ENCODE results near the gene CINP.

DNA sequence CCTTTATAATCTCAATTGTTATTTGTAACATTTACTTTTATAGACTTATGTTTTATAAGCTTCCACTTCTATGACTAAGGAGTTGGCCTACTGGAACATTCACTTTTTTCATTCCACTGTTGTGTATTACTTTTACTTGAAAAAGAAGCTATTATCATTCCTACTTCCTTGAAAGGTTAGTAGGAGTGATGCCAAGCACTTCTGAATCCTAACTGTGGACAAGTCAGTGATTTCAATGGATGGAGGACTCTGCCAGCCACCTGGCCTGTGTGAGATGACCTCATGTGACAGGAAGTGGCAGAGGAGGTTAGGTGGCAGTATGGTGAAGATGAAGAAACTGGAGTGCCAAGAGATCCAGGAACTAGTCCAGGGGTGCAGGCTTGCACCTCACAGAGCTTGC lies 46.0 kb upstream of the CINP start:
- TF ChIP-seq SP1 (IDR thresholded peaks at IDR 0.05) = no peak
- TF ChIP-seq, protein P1, sequence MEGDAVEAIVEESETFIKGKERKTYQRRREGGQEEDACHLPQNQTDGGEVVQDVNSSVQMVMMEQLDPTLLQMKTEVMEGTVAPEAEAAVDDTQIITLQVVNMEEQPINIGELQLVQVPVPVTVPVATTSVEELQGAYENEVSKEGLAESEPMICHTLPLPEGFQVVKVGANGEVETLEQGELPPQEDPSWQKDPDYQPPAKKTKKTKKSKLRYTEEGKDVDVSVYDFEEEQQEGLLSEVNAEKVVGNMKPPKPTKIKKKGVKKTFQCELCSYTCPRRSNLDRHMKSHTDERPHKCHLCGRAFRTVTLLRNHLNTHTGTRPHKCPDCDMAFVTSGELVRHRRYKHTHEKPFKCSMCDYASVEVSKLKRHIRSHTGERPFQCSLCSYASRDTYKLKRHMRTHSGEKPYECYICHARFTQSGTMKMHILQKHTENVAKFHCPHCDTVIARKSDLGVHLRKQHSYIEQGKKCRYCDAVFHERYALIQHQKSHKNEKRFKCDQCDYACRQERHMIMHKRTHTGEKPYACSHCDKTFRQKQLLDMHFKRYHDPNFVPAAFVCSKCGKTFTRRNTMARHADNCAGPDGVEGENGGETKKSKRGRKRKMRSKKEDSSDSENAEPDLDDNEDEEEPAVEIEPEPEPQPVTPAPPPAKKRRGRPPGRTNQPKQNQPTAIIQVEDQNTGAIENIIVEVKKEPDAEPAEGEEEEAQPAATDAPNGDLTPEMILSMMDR (IDR thresholded peaks at IDR 0.05; ENCODE audit: low read depth, low read length, missing input control) = no peak
- no peak for TF ChIP-seq EGR1 (IDR thresholded peaks at IDR 0.05; ENCODE audit: low read depth in 2 of 2)
- TF ChIP-seq, protein P2, sequence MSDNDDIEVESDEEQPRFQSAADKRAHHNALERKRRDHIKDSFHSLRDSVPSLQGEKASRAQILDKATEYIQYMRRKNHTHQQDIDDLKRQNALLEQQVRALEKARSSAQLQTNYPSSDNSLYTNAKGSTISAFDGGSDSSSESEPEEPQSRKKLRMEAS (IDR thresholded peaks at IDR 0.05) = no peak
- no peak for TF ChIP-seq GABPA (IDR thresholded peaks at IDR 0.05 in 1 of 2, conservative IDR thresholded peaks at IDR 0.05 in 1 of 2)
- TF ChIP-seq, protein P3, sequence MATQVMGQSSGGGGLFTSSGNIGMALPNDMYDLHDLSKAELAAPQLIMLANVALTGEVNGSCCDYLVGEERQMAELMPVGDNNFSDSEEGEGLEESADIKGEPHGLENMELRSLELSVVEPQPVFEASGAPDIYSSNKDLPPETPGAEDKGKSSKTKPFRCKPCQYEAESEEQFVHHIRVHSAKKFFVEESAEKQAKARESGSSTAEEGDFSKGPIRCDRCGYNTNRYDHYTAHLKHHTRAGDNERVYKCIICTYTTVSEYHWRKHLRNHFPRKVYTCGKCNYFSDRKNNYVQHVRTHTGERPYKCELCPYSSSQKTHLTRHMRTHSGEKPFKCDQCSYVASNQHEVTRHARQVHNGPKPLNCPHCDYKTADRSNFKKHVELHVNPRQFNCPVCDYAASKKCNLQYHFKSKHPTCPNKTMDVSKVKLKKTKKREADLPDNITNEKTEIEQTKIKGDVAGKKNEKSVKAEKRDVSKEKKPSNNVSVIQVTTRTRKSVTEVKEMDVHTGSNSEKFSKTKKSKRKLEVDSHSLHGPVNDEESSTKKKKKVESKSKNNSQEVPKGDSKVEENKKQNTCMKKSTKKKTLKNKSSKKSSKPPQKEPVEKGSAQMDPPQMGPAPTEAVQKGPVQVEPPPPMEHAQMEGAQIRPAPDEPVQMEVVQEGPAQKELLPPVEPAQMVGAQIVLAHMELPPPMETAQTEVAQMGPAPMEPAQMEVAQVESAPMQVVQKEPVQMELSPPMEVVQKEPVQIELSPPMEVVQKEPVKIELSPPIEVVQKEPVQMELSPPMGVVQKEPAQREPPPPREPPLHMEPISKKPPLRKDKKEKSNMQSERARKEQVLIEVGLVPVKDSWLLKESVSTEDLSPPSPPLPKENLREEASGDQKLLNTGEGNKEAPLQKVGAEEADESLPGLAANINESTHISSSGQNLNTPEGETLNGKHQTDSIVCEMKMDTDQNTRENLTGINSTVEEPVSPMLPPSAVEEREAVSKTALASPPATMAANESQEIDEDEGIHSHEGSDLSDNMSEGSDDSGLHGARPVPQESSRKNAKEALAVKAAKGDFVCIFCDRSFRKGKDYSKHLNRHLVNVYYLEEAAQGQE (IDR thresholded peaks at IDR 0.05) = no peak
- no peak for TF ChIP-seq TAF1 (conservative IDR thresholded peaks at IDR 0.05)
- TF ChIP-seq YY1 (IDR thresholded peaks at IDR 0.05) = no peak
- TF ChIP-seq JUND (IDR thresholded peaks at IDR 0.05) = no peak
- TF ChIP-seq, protein P4, sequence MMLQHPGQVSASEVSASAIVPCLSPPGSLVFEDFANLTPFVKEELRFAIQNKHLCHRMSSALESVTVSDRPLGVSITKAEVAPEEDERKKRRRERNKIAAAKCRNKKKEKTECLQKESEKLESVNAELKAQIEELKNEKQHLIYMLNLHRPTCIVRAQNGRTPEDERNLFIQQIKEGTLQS (IDR thresholded peaks at IDR 0.05) = no peak

Data from liver (tissue), 3 donors.